ENCODE results near the gene OPN4. TPM values are rescaled to one million over a fixed set of nuclear protein-coding genes. Genes with fewer than 3 reads are reported as not detected.

The OPN4 gene
- total and polyA plus RNA-seq, 2 donors: under 0.01 to 0.09 TPM

DNA sequence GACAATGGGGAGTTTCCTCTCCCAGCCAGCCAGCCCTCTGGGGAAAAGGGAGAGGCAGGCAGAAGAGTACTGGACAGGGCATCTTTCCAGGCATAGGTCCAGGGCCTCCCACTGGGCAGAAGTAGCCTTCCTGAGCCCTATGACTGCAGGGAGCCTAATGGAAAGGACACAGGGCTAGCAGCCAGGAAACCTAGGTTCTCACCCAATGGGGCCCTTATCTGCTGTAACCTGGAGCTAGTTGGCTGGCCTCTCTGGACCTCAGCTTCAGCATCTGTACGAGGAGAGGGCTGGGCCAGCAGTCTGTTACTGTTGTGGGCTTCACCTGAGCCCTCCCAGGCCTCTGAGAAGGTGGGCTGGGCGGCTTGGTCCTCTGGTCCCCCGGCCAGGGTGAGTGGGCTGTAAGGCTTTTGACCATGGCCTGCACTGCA, 36.3 kb downstream of the OPN4 start:
- Histone ChIP-seq H3K36me3 (ENCODE audit: control insufficient read depth in 2 of 2, insufficient read depth in 2 of 2, low read length in 1 of 2) (no peaks in the 10 kb centered on the region), H3K4me3 (ENCODE audit: low read length in 2 of 2) (no peak overlapping the region), H3K27ac (ENCODE audit: low read depth in 1 of 2, low read length in 1 of 2) (no peak overlapping the region), H3K4me1 (ENCODE audit: control insufficient read depth in 2 of 2, insufficient read depth in 2 of 2, low read length in 2 of 2) (no peaks in the 10 kb centered on the region), H3K9me3 (ENCODE audit: control insufficient read depth in 2 of 2, insufficient read depth in 1 of 2, low read length in 1 of 2) (no peaks in the 10 kb centered on the region), H3K27me3 (ENCODE audit: control insufficient read depth in 2 of 2, insufficient read depth in 1 of 2, low read length in 1 of 2) (peaks cover 0 to 9% of the 10 kb centered on the region in 2 donors)
- no peak for DNase-seq (ENCODE audit: low read depth in 6 of 9, low spot score in 9 of 9)
- WGBS: 89% methylated on average over 3 of the region's 3 CpGs

DNA sequence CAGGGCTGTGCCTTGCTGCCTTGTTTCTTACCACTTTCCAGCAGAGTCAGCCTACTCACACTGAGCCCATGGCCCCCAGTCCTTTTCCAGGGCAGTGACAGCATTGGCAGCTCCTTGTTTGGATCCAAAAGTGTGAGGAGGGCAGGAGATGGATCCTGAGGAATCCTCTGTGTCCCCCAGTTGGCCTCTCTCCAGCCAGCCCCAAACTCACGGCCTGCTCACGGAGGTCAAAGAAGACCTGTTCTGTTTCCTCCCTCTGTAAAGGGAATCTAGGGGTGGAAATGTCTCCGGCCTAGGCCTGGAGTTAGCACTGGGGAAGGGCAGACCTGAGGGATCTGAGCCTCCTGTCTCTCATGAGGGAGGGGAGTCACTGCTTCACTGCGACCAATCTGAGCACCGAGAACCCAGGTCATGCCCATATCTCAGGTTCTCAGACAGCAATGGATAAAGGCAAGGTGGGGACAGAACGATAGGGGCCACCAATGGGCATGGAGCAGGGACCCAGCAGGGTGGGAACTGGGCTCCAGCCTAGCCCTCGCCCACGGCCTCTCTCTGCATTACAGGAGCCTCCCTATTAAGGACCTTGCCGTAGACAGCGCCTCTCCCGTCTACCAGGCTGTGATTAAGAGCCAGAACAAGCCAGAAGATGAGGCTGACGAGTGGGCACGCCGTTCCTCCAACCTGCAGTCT, 37.1 kb downstream of the OPN4 start:
- no peaks in the 10 kb centered on the region for H3K36me3 ChIP-seq (ENCODE audit: control insufficient read depth in 2 of 2, insufficient read depth in 2 of 2, low read length in 1 of 2)
- H3K4me1 ChIP-seq (ENCODE audit: control insufficient read depth in 2 of 2, insufficient read depth in 2 of 2, low read length in 2 of 2): no peaks in the 10 kb centered on the region
- no peak overlapping the region for H3K27ac ChIP-seq (ENCODE audit: low read depth in 1 of 2, low read length in 1 of 2)
- no peaks in the 10 kb centered on the region for H3K9me3 ChIP-seq (ENCODE audit: control insufficient read depth in 2 of 2, insufficient read depth in 1 of 2, low read length in 1 of 2)
- DNase-seq (ENCODE audit: low read depth in 6 of 9, low spot score in 9 of 9): no peak
- H3K27me3 ChIP-seq (ENCODE audit: control insufficient read depth in 2 of 2, insufficient read depth in 1 of 2, low read length in 1 of 2): peaks cover 0 to 12% of the 10 kb centered on the region in 2 donors
- WGBS: 97% methylated on average over 14 of the region's 14 CpGs
- H3K4me3 ChIP-seq (ENCODE audit: low read length in 2 of 2): no peak overlapping the region

GRCh38 chr10:86692023-86692514, 37.7 kb downstream of the OPN4 start:
- no peaks in the 10 kb centered on the region for H3K4me1 ChIP-seq (ENCODE audit: control insufficient read depth in 2 of 2, insufficient read depth in 2 of 2, low read length in 2 of 2)
- 92% methylated on average over 8 of the region's 8 CpGs for WGBS
- no peaks in the 10 kb centered on the region for H3K36me3 ChIP-seq (ENCODE audit: control insufficient read depth in 2 of 2, insufficient read depth in 2 of 2, low read length in 1 of 2)
- H3K9me3 ChIP-seq (ENCODE audit: control insufficient read depth in 2 of 2, insufficient read depth in 1 of 2, low read length in 1 of 2): no peaks in the 10 kb centered on the region
- H3K4me3 ChIP-seq (ENCODE audit: low read length in 2 of 2): no peak overlapping the region
- DNase-seq (ENCODE audit: low read depth in 6 of 9, low spot score in 9 of 9): no peak
- no peak overlapping the region for H3K27ac ChIP-seq (ENCODE audit: low read depth in 1 of 2, low read length in 1 of 2)
- peaks cover 0 to 12% of the 10 kb centered on the region in 2 donors for H3K27me3 ChIP-seq (ENCODE audit: control insufficient read depth in 2 of 2, insufficient read depth in 1 of 2, low read length in 1 of 2)

DNA sequence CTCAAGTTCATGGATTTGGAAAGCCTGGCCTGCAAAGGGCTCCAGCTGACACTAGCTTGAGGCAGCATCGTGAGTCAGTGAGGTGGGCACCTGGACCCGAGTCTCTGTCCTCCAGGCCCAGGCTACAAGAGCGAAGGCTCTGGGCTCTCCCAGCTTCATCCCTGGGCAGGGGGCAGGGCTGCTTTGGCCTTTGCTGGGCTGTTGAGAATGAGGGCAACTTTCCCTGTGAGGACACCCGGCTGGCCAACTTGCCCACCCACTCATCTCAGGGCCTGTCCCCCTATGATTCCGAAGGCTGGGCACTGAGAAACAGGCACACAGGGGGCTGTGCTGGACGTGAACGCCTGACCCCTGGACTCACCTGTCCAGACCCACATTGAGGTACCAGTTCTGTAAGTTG, 38.3 kb downstream of the OPN4 start:
- Histone ChIP-seq H3K4me1 (ENCODE audit: control insufficient read depth in 2 of 2, insufficient read depth in 2 of 2, low read length in 2 of 2) (no peaks in the 10 kb centered on the region), H3K36me3 (ENCODE audit: control insufficient read depth in 2 of 2, insufficient read depth in 2 of 2, low read length in 1 of 2) (no peaks in the 10 kb centered on the region), H3K27ac (ENCODE audit: low read depth in 1 of 2, low read length in 1 of 2) (no peak overlapping the region), H3K4me3 (ENCODE audit: low read length in 2 of 2) (no peak overlapping the region), H3K27me3 (ENCODE audit: control insufficient read depth in 2 of 2, insufficient read depth in 1 of 2, low read length in 1 of 2) (peaks cover 0 to 12% of the 10 kb centered on the region in 2 donors), H3K9me3 (ENCODE audit: control insufficient read depth in 2 of 2, insufficient read depth in 1 of 2, low read length in 1 of 2) (no peaks in the 10 kb centered on the region)
- WGBS: 95% methylated on average over 7 of the region's 7 CpGs
- no peak for DNase-seq (ENCODE audit: low read depth in 6 of 9, low spot score in 9 of 9)

DNA sequence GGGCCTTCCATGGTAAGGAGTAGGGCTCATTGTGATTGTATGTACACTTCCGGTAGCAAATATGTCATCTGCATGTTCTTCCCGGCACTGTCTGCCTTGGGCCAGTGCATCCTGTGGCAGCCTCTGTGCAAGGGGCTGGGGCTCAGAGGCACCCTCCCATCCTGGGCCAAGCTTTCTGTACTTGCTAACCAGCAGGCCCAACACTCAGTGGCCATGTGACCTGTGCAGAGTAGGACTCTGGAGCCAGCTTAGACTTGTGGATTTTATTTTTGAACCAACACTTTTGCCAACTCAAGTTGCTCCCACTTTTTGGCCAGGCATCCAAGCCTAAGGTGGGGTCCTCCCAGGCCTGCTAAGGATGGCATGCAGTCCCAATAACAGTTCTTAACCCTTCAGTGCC, 38.9 kb downstream of the OPN4 start:
- WGBS: 99% methylated on average over 2 of the region's 2 CpGs
- DNase-seq (ENCODE audit: low read depth in 6 of 9, low spot score in 9 of 9): no peak
- Histone ChIP-seq H3K4me3 (ENCODE audit: low read length in 2 of 2) (no peak overlapping the region), H3K4me1 (ENCODE audit: control insufficient read depth in 2 of 2, insufficient read depth in 2 of 2, low read length in 2 of 2) (no peaks in the 10 kb centered on the region), H3K27ac (ENCODE audit: low read depth in 1 of 2, low read length in 1 of 2) (no peak overlapping the region), H3K9me3 (ENCODE audit: control insufficient read depth in 2 of 2, insufficient read depth in 1 of 2, low read length in 1 of 2) (no peaks in the 10 kb centered on the region), H3K27me3 (ENCODE audit: control insufficient read depth in 2 of 2, insufficient read depth in 1 of 2, low read length in 1 of 2) (peaks cover 0 to 12% of the 10 kb centered on the region in 2 donors), H3K36me3 (ENCODE audit: control insufficient read depth in 2 of 2, insufficient read depth in 2 of 2, low read length in 1 of 2) (no peaks in the 10 kb centered on the region)

DNA sequence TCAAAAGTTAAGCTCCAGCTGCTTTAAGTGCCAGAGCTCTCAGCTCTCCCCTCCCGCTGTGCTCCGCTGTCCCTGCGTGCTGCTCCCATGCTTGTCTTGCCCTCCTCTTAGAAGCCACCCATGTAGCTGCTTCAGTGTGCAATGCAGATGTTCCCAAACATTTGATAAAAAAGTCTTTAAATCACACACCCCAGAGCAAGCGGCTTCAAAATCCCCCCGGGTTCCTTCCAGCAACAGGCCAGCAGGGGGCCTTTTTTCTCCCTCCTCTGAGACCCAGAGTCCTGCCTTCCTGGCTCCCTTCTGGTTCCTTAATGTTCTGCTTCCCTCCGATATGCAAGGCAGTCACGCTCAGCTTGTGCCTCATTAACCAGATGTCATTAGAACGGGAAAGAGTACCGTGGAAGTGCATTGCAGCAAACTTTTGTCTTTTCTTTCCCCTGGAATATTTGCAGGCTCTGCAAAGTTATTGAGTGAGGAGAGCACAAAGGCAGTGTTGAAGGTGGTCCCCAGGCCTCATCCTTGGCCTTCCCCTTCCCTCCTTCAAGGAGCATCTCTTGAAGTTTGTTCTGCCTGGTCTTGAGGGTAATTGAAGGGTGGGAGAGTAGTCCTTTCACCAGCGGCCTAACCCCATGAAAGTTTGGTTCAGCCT, 39.5 kb downstream of the OPN4 start:
- 36% methylated on average over 10 of the region's 10 CpGs for WGBS
- DNase-seq (ENCODE audit: low read depth in 6 of 9, low spot score in 9 of 9): peak in 2 of 9 donors; percentile 21 to 43
- Histone ChIP-seq H3K27me3 (ENCODE audit: control insufficient read depth in 2 of 2, insufficient read depth in 1 of 2, low read length in 1 of 2) (peaks cover 0 to 15% of the 10 kb centered on the region in 2 donors), H3K4me1 (ENCODE audit: control insufficient read depth in 2 of 2, insufficient read depth in 2 of 2, low read length in 2 of 2) (no peaks in the 10 kb centered on the region), H3K9me3 (ENCODE audit: control insufficient read depth in 2 of 2, insufficient read depth in 1 of 2, low read length in 1 of 2) (no peaks in the 10 kb centered on the region), H3K4me3 (ENCODE audit: low read length in 2 of 2) (no peak overlapping the region), H3K27ac (ENCODE audit: low read depth in 1 of 2, low read length in 1 of 2) (no peak overlapping the region), H3K36me3 (ENCODE audit: control insufficient read depth in 2 of 2, insufficient read depth in 2 of 2, low read length in 1 of 2) (no peaks in the 10 kb centered on the region)

DNA sequence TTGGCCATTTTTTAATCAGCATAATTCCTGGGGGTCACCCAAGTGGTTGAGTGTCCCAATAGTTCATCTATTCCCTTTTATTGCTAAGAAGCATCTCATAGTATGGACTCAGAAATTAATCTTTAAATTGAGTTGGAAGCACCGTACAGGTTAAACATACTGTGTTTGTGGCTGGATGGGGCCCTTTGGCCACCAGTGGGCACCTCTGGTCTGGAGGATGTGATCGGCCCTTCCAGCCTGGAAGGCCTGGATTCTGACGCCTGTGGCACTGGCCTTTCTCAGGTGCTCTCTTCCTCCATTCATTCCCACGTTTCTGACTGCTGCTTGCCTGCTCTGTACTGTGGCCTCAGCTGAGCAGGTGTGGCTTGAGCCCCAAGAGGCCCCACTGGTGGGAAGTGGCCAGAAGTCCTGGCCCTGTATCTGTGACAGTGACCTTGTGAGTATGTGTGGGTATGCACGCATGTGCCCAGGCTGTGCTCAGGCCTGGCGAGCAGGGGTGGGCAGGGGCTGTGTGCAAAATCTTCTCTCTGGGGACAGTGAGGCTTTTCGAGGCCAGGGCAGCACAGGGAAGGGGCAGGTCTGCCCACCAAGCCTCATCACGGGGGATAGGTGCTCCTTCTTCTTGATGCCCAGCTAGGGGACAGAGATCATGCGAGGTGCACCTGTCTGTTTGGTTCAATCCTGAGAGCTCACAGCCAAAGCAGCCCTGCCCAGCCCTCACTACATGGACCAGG, 44.0 kb downstream of the OPN4 start:
- no peak for DNase-seq (ENCODE audit: low read depth in 6 of 9, low spot score in 9 of 9)
- Histone ChIP-seq H3K36me3 (ENCODE audit: control insufficient read depth in 2 of 2, insufficient read depth in 2 of 2, low read length in 1 of 2) (no peaks in the 10 kb centered on the region), H3K4me3 (ENCODE audit: low read length in 2 of 2) (no peak overlapping the region), H3K9me3 (ENCODE audit: control insufficient read depth in 2 of 2, insufficient read depth in 1 of 2, low read length in 1 of 2) (no peaks in the 10 kb centered on the region), H3K27me3 (ENCODE audit: control insufficient read depth in 2 of 2, insufficient read depth in 1 of 2, low read length in 1 of 2) (peaks cover 0 to 17% of the 10 kb centered on the region in 2 donors), H3K4me1 (ENCODE audit: control insufficient read depth in 2 of 2, insufficient read depth in 2 of 2, low read length in 2 of 2) (no peaks in the 10 kb centered on the region), H3K27ac (ENCODE audit: low read depth in 1 of 2, low read length in 1 of 2) (no peak overlapping the region)
- WGBS: 92% methylated on average over 9 of the region's 9 CpGs

- 95% methylated on average over 7 of the region's 7 CpGs for WGBS
Measured at GRCh38 chr10:86699125-86699524, 44.8 kb downstream of the OPN4 start.

DNA sequence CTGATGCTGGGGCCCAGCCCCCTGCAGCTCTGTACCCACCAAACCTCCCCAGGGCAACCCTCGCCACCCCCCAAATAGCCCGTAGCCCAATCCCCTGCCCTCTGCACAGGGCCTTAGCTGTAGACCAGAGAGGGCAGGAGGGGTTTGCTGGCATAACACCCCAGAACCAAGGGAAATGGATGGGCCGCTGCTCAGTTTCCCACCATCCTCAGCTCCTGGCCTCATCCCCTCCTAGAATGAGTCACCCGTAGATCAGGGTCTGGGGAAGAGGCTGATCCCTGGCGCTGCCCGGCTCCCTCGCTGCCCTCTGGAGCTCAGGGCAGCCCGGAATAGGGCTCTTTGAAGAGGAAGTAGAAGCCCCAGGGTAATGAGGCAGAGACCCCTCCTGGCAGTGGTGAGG, 45.2 kb downstream of the OPN4 start:
- Histone ChIP-seq H3K27ac (ENCODE audit: low read depth in 1 of 2, low read length in 1 of 2) (no peak overlapping the region), H3K4me1 (ENCODE audit: control insufficient read depth in 2 of 2, insufficient read depth in 2 of 2, low read length in 2 of 2) (no peaks in the 10 kb centered on the region), H3K36me3 (ENCODE audit: control insufficient read depth in 2 of 2, insufficient read depth in 2 of 2, low read length in 1 of 2) (no peaks in the 10 kb centered on the region), H3K9me3 (ENCODE audit: control insufficient read depth in 2 of 2, insufficient read depth in 1 of 2, low read length in 1 of 2) (no peaks in the 10 kb centered on the region), H3K4me3 (ENCODE audit: low read length in 2 of 2) (no peak overlapping the region), H3K27me3 (ENCODE audit: control insufficient read depth in 2 of 2, insufficient read depth in 1 of 2, low read length in 1 of 2) (peaks cover 0 to 15% of the 10 kb centered on the region in 2 donors)
- no peak for DNase-seq (ENCODE audit: low read depth in 6 of 9, low spot score in 9 of 9)
- WGBS: 96% methylated on average over 8 of the region's 8 CpGs

More at GRCh38 chr10:86699125-86699524, 44.8 kb downstream of the OPN4 start:
- Histone ChIP-seq H3K4me3 (ENCODE audit: low read length in 2 of 2) (no peak overlapping the region), H3K4me1 (ENCODE audit: control insufficient read depth in 2 of 2, insufficient read depth in 2 of 2, low read length in 2 of 2) (no peaks in the 10 kb centered on the region), H3K27me3 (ENCODE audit: control insufficient read depth in 2 of 2, insufficient read depth in 1 of 2, low read length in 1 of 2) (peaks cover 0 to 17% of the 10 kb centered on the region in 2 donors), H3K36me3 (ENCODE audit: control insufficient read depth in 2 of 2, insufficient read depth in 2 of 2, low read length in 1 of 2) (no peaks in the 10 kb centered on the region), H3K9me3 (ENCODE audit: control insufficient read depth in 2 of 2, insufficient read depth in 1 of 2, low read length in 1 of 2) (no peaks in the 10 kb centered on the region), H3K27ac (ENCODE audit: low read depth in 1 of 2, low read length in 1 of 2) (no peak overlapping the region)
- no peak for DNase-seq (ENCODE audit: low read depth in 6 of 9, low spot score in 9 of 9)

Data from thymus (tissue), 11 donors.